Liver (tissue), 9 donors: ENCODE results near the gene GPN1. TPM values are rescaled to one million over a fixed set of nuclear protein-coding genes. Genes with fewer than 3 reads are reported as not detected.

Experiments used
- DNase-seq: peaks from one replicate; pipeline ENCODE4 v3.0.0-alpha.2; 2017; ENCODE audit warnings: low spot score
- H3K27ac ChIP-seq, 2 donors: one replicate each; pipeline ENCODE4 v1.7.0; 2013; ENCODE audit warnings: inconsistent platforms in 2 of 2, low read length in 2 of 2, control low read depth in 1 of 2, low read depth in 1 of 2, mild to moderate bottlenecking in 1 of 2
- H3K27me3 ChIP-seq, 4 donors: one replicate each; pipeline versions ENCODE4 v1.6.1 to v1.7.0; 2013; ENCODE audit warnings: low read length in 3 of 4, inconsistent platforms in 1 of 4, mild to moderate bottlenecking in 1 of 4, moderate library complexity in 1 of 4; ENCODE audit not compliant: control insufficient read depth in 4 of 4, insufficient read depth in 4 of 4
- H3K36me3 ChIP-seq, 4 donors: one replicate each; pipeline versions ENCODE4 v1.6.1 to v1.7.0; 2013; ENCODE audit warnings: low read length in 3 of 4, mild to moderate bottlenecking in 3 of 4, low read depth in 1 of 4, moderate library complexity in 1 of 4; ENCODE audit not compliant: control insufficient read depth in 4 of 4, insufficient read depth in 3 of 4
- H3K4me1 ChIP-seq, 4 donors: one replicate each; pipeline versions ENCODE4 v1.6.1 to v1.7.0; 2013; ENCODE audit warnings: low read length in 3 of 4, mild to moderate bottlenecking in 3 of 4, moderate library complexity in 1 of 4; ENCODE audit not compliant: control insufficient read depth in 4 of 4, insufficient read depth in 4 of 4
- H3K4me3 ChIP-seq, 3 donors: one replicate each; pipeline versions ENCODE4 v1.6.1 to v1.7.0; 2013; ENCODE audit warnings: low read length in 3 of 3, control low read depth in 1 of 3, low read depth in 1 of 3, mild to moderate bottlenecking in 1 of 3
- H3K9ac ChIP-seq, 2 donors: one replicate each; pipeline ENCODE4 v1.7.0; 2013; ENCODE audit warnings: low read length in 2 of 2, mild to moderate bottlenecking in 2 of 2, moderate library complexity in 2 of 2, control low read depth in 1 of 2, low read depth in 1 of 2
- H3K9me3 ChIP-seq, 4 donors: one replicate each; pipeline versions ENCODE4 v1.6.1 to v1.7.0; 2013; ENCODE audit warnings: low read length in 3 of 4; ENCODE audit not compliant: control insufficient read depth in 4 of 4
- ATF3 ChIP-seq: IDR thresholded peaks from 2 replicates; pipeline ENCODE4 v1.6.1; 2016; ENCODE audit warnings: antibody characterized with exemption
- CTCF ChIP-seq: fragments of 150-350 bp; IDR thresholded peaks from 2 replicates; pipeline ENCODE4 v1.5.1; 2017; ENCODE audit warnings: improper control_type of control experiment, low read depth, low read length; ENCODE audit not compliant: missing input control
- FOXA1 ChIP-seq: IDR thresholded peaks from 2 replicates; pipeline ENCODE4 v1.6.1; 2016; ENCODE audit warnings: antibody characterized with exemption
- FOXA2 ChIP-seq: IDR thresholded peaks from 2 replicates; pipeline ENCODE4 v1.6.1; 2016; ENCODE audit warnings: antibody characterized with exemption
- GABPA ChIP-seq, 2 donors: IDR thresholded peaks in 1 of 2; conservative IDR thresholded peaks in 1 of 2; 2 replicates each; pipeline ENCODE4 v1.6.1; 2016; ENCODE audit warnings: antibody characterized with exemption in 2 of 2, mild to moderate bottlenecking in 1 of 2, moderate library complexity in 1 of 2
- HNF4A ChIP-seq, 2 donors: conservative IDR thresholded peaks; 2 replicates each; pipeline ENCODE4 v1.6.1; 2016; ENCODE audit warnings: antibody characterized with exemption in 2 of 2, mild to moderate bottlenecking in 2 of 2
- HNF4G ChIP-seq: IDR thresholded peaks from 2 replicates; pipeline ENCODE4 v1.6.1; 2016; ENCODE audit warnings: antibody characterized with exemption
- JUND ChIP-seq, 2 donors: IDR thresholded peaks; 2 replicates each; pipeline ENCODE4 v1.6.1; 2016; ENCODE audit warnings: antibody characterized with exemption in 2 of 2
- MAX ChIP-seq: IDR thresholded peaks from 2 replicates; pipeline ENCODE4 v1.6.1; 2016; ENCODE audit warnings: antibody characterized with exemption
- NR2F2 ChIP-seq: IDR thresholded peaks from 2 replicates; pipeline ENCODE4 v1.6.1; 2016; ENCODE audit warnings: antibody characterized with exemption
- RAD21 ChIP-seq, 2 donors: IDR thresholded peaks; 2 replicates each; pipeline ENCODE4 v1.6.1; 2016; ENCODE audit warnings: antibody characterized with exemption in 2 of 2, mild to moderate bottlenecking in 2 of 2
- RXRA ChIP-seq, 2 donors: IDR thresholded peaks; 2 replicates each; pipeline ENCODE4 v1.6.1; 2017 to 2018; ENCODE audit warnings: antibody characterized with exemption in 2 of 2, mild to moderate bottlenecking in 1 of 2
- SP1 ChIP-seq: IDR thresholded peaks from 2 replicates; pipeline ENCODE4 v1.6.1; 2018; ENCODE audit warnings: antibody characterized with exemption, mild to moderate bottlenecking
- ZBTB33 ChIP-seq: IDR thresholded peaks from 2 replicates; pipeline ENCODE4 v1.6.1; 2016; ENCODE audit warnings: antibody characterized with exemption
- WGBS: extraction: QIAGEN DNeasy Blood & Tissue Kit; methylation state at CpG from one replicate; pipeline ENCODE4 v1.1.7; 2013; 5-methylcytosine and 5-hydroxymethylcytosine counted together
- polyA plus RNA-seq, 2 donors: library from polyadenylated mRNA; stranded (reverse) in 1 of 2; unstranded in 1 of 2; fragments of 200-250 nt in 1 of 2; fragments of >200 nt in 1 of 2; fragmentation: Nextera tagmentation in 1 of 2; extraction: Ambion mirVana in 1 of 2; gene quantifications; one replicate each; pipeline versions ENCODE4 v1.2.1 to v1.2.3, GENCODE V29; 2013 to 2015
- total RNA-seq, 2 donors: library from RNA; depleted of rRNA; stranded (reverse); fragments of >200 nt; gene quantifications; one replicate each; pipeline ENCODE4 v1.2.3, GENCODE V29; 2014
- donor health status: healthy.
- donor health status: healthy.
- donor health status: healthy.
- donor health status: healthy.
- donor health status: healthy.

The GPN1 gene
- total and polyA plus RNA-seq, 4 donors: 10.7 to 17.2 (median 12.4) TPM

GRCh38 chr2:27664154-27664574 is 35.3 kb downstream of the GPN1 start:
- Histone ChIP-seq H3K4me3 (peak overlapping the region; percentile 75 to 100 (median 88)), H3K9me3 (no peaks in the 10 kb centered on the region), H3K27me3 (no peaks in the 10 kb centered on the region), H3K27ac (peak overlapping the region; percentile 84 to 87), H3K9ac (peak overlapping the region; percentile 69 to 89), H3K4me1 (peaks cover 9 to 26% (median 23%) of the 10 kb centered on the region in 4 donors), H3K36me3 (peaks cover 7 to 33% (median 24%) of the 10 kb centered on the region in 4 donors)
- TF ChIP-seq GABPA (IDR thresholded peaks at IDR 0.05 in 1 of 2, conservative IDR thresholded peaks at IDR 0.05 in 1 of 2) (no peak), HNF4G (no peak), CTCF (no peak), FOXA1 (no peak), RXRA (IDR thresholded peaks at IDR 0.05) (no peak), SP1 (no peak), JUND (IDR thresholded peaks at IDR 0.05) (no peak), ZBTB33 (no peak), RAD21 (IDR thresholded peaks at IDR 0.05) (no peak), MAX (no peak), NR2F2 (no peak), ATF3 (no peak), HNF4A (conservative IDR thresholded peaks at IDR 0.05) (no peak)
- 4% methylated on average over 28 of the region's 28 CpGs for WGBS
- no peak for DNase-seq

- peaks cover 9 to 24% (median 20%) of the 10 kb centered on the region in 4 donors for H3K4me1 ChIP-seq
- H3K9me3 ChIP-seq: no peaks in the 10 kb centered on the region
- H3K4me3 ChIP-seq: peak overlapping the region; percentile 75 to 100 (median 88)
- WGBS: 84% methylated on average over 16 of the region's 16 CpGs
- H3K27me3 ChIP-seq: no peaks in the 10 kb centered on the region
- H3K27ac ChIP-seq: no peak overlapping the region
- TF ChIP-seq FOXA2: no peak
- TF ChIP-seq RXRA (IDR thresholded peaks at IDR 0.05): no peak
- H3K9ac ChIP-seq: peak overlapping the region; percentile 69 to 89
- no peak for DNase-seq
- H3K36me3 ChIP-seq: peaks cover 6 to 36% (median 25%) of the 10 kb centered on the region in 4 donors
Measured at GRCh38 chr2:27664622-27665363, 35.9 kb downstream of the GPN1 start.
